SK-N-SH (cell line): ENCODE results near the gene MCM5. TPM values are rescaled to one million over a fixed set of nuclear protein-coding genes. Genes with fewer than 3 reads are reported as not detected.
A peak's percentile ranks its signal among the peaks of the same experiment; 100 is the strongest.

Experiments used
- CTCF ChIA-PET: fragments of 300-600, 350-600 bp; formaldehyde crosslinking; extraction: SDS; loops from one replicate; lab custom pipeline; 2021; lab: Yijun Ruan, JAX
- POLR2A ChIA-PET: fragments of 350-600 bp; sonication (Branson Sonifier 250); formaldehyde crosslinking; extraction: SDS; loops from one replicate; lab custom pipeline; 2020; ENCODE audit warnings: antibody characterized with exemption, inconsistent platforms; lab: Yijun Ruan, JAX
- DNase-seq: peaks from one replicate; pipeline ENCODE4 v3.0.0; 2012
- H2AFZ ChIP-seq: fragments of 200-600 bp; sonication (generic); 2 replicates; pipeline ENCODE4 v1.8.1; 2016; ENCODE audit warnings: antibody characterized with exemption, mild to moderate bottlenecking, low read depth
- H3F3A ChIP-seq: fragments of 200-600 bp; sonication (generic); replicated peaks from 2 replicates; pipeline ENCODE3; 2016; ENCODE audit warnings: antibody characterized with exemption, mild to moderate bottlenecking; ENCODE audit not compliant: insufficient read depth
- H3K27ac ChIP-seq, 2 experiments: fragments of 200-500 bp in 1 of 2; fragments of 200-600 bp in 1 of 2; sonication (Bioruptor generic) in 1 of 2; sonication (generic), shearing (Covaris generic) in 1 of 2; 2 replicates each; pipeline versions ENCODE4 v1.5.1 to v1.6.1; 2014 to 2016; ENCODE audit warnings: low read depth in 2 of 2, inconsistent platforms in 1 of 2, low read length in 1 of 2, mild to moderate bottlenecking in 1 of 2, mixed read lengths in 1 of 2
- H3K27me3 ChIP-seq: fragments of 200-600 bp; sonication (generic), shearing (Covaris generic); 2 replicates; pipeline ENCODE4 v1.6.1; 2016; ENCODE audit warnings: mixed run types; ENCODE audit not compliant: insufficient read depth
- H3K36me3 ChIP-seq, 2 experiments: fragments of 200-500 bp in 1 of 2; fragments of 200-600 bp in 1 of 2; sonication (Bioruptor generic) in 1 of 2; sonication (generic) in 1 of 2; replicated peaks in 1 of 2; 2 replicates each; pipeline versions ENCODE3 to v1.5.1; 2014 to 2016; ENCODE audit warnings: low read length in 1 of 2, mild to moderate bottlenecking in 1 of 2; ENCODE audit not compliant: insufficient read depth in 2 of 2, control insufficient read depth in 1 of 2
- H3K4me1 ChIP-seq, 2 experiments: fragments of 200-500 bp in 1 of 2; fragments of 200-600 bp in 1 of 2; sonication (Bioruptor generic) in 1 of 2; sonication (generic), shearing (Covaris generic) in 1 of 2; 2 replicates each; pipeline versions ENCODE4 v1.5.1 to v1.6.1; 2014 to 2016; ENCODE audit warnings: low read depth in 1 of 2, low read length in 1 of 2, mixed run types in 1 of 2; ENCODE audit not compliant: insufficient read depth in 2 of 2, control insufficient read depth in 1 of 2
- H3K4me2 ChIP-seq: fragments of 200-600 bp; sonication (generic), shearing (Covaris generic); 2 replicates; pipeline ENCODE4 v1.6.1; 2017; ENCODE audit warnings: mixed run types
- H3K4me3 ChIP-seq, 2 experiments: fragments of 200-500 bp in 1 of 2; fragments of 200-600 bp in 1 of 2; sonication (Bioruptor generic) in 1 of 2; sonication (generic), shearing (Covaris generic) in 1 of 2; 2 replicates each; pipeline versions ENCODE4 v1.5.1 to v1.8.1; 2014 to 2016; ENCODE audit warnings: low read depth in 2 of 2, inconsistent platforms in 1 of 2, low read length in 1 of 2, mild to moderate bottlenecking in 1 of 2, mixed read lengths in 1 of 2, moderate library complexity in 1 of 2
- H3K79me2 ChIP-seq: fragments of 200-600 bp; sonication (generic); 2 replicates; pipeline ENCODE4 v1.8.1; 2017; ENCODE audit warnings: mild to moderate bottlenecking; ENCODE audit not compliant: insufficient read depth
- H3K9ac ChIP-seq: fragments of 200-600 bp; sonication (generic); 2 replicates; pipeline ENCODE4 v1.6.1; 2017; ENCODE audit warnings: mixed run types
- H3K9me2 ChIP-seq: fragments of 200-600 bp; sonication (generic); 2 replicates; pipeline ENCODE4 v1.6.1; 2017; ENCODE audit warnings: mixed run types
- H3K9me3 ChIP-seq: fragments of 200-600 bp; sonication (generic); 2 replicates; pipeline ENCODE4 v1.6.1; 2017; ENCODE audit warnings: mixed run types, mild to moderate bottlenecking, moderate library complexity
- H4K20me1 ChIP-seq: fragments of 200-600 bp; sonication (generic); 2 replicates; pipeline ENCODE4 v1.6.1; 2017; ENCODE audit warnings: mild to moderate bottlenecking, mixed run types; ENCODE audit not compliant: insufficient read depth
- EP300 ChIP-seq, 2 experiments: IDR thresholded peaks; 2 replicates each; pipeline versions ENCODE4 v1.4.0 to v1.6.1; 2012; ENCODE audit warnings: borderline replicate concordance in 1 of 2, low read depth in 1 of 2, low read length in 1 of 2
- FOXJ3 ChIP-seq: sonication (generic); formaldehyde crosslinking; IDR thresholded peaks from 2 replicates; pipeline ENCODE4 v1.5.1; 2020; ENCODE audit warnings: mild to moderate bottlenecking, missing genetic modification reagents
- GATA2 ChIP-seq: sonication (generic); formaldehyde crosslinking; IDR thresholded peaks from 2 replicates; pipeline ENCODE4 v1.5.0; 2020; ENCODE audit warnings: mild to moderate bottlenecking, missing genetic modification reagents
- MAX ChIP-seq: IDR thresholded peaks from 2 replicates; pipeline ENCODE4 v1.4.0; 2012; ENCODE audit warnings: low read depth
- NFIC ChIP-seq: IDR thresholded peaks from 2 replicates; pipeline ENCODE4 v1.4.0; 2012; ENCODE audit warnings: borderline replicate concordance
- NRF1 ChIP-seq: IDR thresholded peaks from 2 replicates; pipeline ENCODE4 v1.6.1; 2012; ENCODE audit warnings: low read depth, mild to moderate bottlenecking, low read length
- RCOR1 ChIP-seq: fragments of 150-350 bp; IDR thresholded peaks from 2 replicates; pipeline ENCODE4 v1.6.1; 2017; ENCODE audit warnings: antibody characterized with exemption, low read length
- SIN3A ChIP-seq: IDR thresholded peaks from 2 replicates; pipeline ENCODE4 v1.6.1; 2012; ENCODE audit warnings: low read depth, mild to moderate bottlenecking, low read length, moderate library complexity, borderline replicate concordance
- TCF12 ChIP-seq: IDR thresholded peaks from 2 replicates; pipeline ENCODE4 v1.4.0; 2012
- USF1 ChIP-seq: IDR thresholded peaks from 2 replicates; pipeline ENCODE4 v1.4.0; 2012; ENCODE audit warnings: low read depth, borderline replicate concordance
- WGBS: methylation state at CpG from one replicate; pipeline ENCODE4 v1.1.6; 2017; ENCODE audit warnings: low lambda C conversion rate; 5-methylcytosine and 5-hydroxymethylcytosine counted together
- polyA plus RNA-seq, 3 experiments: library from polyadenylated mRNA; depleted of rRNA; stranded (reverse); fragments of >200 nt; gene quantifications; 2 replicates each; pipeline ENCODE4 v1.2.3, GENCODE V29; 2012
- TF ChIP-seq, protein P1 (sequence below): fragments of 150-350 bp; IDR thresholded peaks from 2 replicates; pipeline ENCODE4 v1.6.1; 2016; ENCODE audit warnings: mild to moderate bottlenecking, low read depth, low read length
- TF ChIP-seq, protein P2 (sequence below): fragments of 150-350 bp; IDR thresholded peaks from 2 replicates; pipeline ENCODE4 v1.6.1; 2017; ENCODE audit warnings: antibody characterized with exemption, low read length, low read depth, borderline replicate concordance
- TF ChIP-seq, protein P3 (sequence below): IDR thresholded peaks from 2 replicates; pipeline ENCODE4; 2012

Gene MCM5
- polyA plus RNA-seq, 1 of the 3 experiments (the other 2 are of a cell fraction): 42.9 TPM

DNA sequence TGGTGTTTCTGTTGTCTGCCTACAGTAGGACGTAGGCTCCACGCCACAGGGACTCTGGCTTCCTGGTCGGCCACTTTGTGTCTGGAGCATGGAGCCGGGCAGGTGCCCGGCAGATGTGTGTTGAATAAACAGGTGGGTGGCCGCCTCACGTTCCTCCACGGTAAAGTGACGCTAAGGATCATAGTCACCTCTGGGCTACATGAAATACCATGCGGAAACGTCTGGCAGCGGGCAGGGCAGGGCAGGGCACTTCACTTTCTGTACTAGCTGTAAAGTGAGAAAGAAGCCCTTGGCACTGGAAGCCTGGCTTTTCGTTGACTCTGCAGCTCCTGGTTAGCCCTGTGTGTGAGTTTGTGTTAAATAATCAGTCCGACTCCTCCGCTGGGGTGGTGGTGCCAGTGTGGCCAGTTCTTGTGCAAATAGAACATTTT lies 52.4 kb downstream of the MCM5 start:
- H3K9ac ChIP-seq: no peak overlapping the region
- no peaks in the 10 kb centered on the region for H3F3A ChIP-seq
- no peaks in the 10 kb centered on the region for H3K27me3 ChIP-seq
- no peaks in the 10 kb centered on the region for H3K9me3 ChIP-seq
- no peak overlapping the region for H3K4me2 ChIP-seq
- TF ChIP-seq, protein P1, sequence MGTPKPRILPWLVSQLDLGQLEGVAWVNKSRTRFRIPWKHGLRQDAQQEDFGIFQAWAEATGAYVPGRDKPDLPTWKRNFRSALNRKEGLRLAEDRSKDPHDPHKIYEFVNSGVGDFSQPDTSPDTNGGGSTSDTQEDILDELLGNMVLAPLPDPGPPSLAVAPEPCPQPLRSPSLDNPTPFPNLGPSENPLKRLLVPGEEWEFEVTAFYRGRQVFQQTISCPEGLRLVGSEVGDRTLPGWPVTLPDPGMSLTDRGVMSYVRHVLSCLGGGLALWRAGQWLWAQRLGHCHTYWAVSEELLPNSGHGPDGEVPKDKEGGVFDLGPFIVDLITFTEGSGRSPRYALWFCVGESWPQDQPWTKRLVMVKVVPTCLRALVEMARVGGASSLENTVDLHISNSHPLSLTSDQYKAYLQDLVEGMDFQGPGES: no peak
- TF ChIP-seq, protein P2, sequence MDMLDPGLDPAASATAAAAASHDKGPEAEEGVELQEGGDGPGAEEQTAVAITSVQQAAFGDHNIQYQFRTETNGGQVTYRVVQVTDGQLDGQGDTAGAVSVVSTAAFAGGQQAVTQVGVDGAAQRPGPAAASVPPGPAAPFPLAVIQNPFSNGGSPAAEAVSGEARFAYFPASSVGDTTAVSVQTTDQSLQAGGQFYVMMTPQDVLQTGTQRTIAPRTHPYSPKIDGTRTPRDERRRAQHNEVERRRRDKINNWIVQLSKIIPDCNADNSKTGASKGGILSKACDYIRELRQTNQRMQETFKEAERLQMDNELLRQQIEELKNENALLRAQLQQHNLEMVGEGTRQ: no peak
- TF ChIP-seq, all 33 proteins: peak for 0
- Histone ChIP-seq H3K27ac (no peak overlapping the region; a peak in 1 of 4 replicates), H2AFZ (no peak overlapping the region), H3K9me2 (no peaks in the 10 kb centered on the region), H3K4me3 (no peak overlapping the region), H4K20me1 (no peaks in the 10 kb centered on the region), H3K4me1 (peaks cover 0 to 28% of the 10 kb centered on the region in 2 experiments; a peak in 1 of 4 replicates), H3K36me3 (no peaks in the 10 kb centered on the region), H3K79me2 (no peaks in the 10 kb centered on the region)
- WGBS: 92% methylated on average over 15 of the region's 15 CpGs
- no peak for DNase-seq
- ChIA-PET CTCF (interaction anchor here (1.0 to 1.1 kb wide), 3 partner anchors 22 to 131 kb away, joined by 4 to 6 read pairs (median 5); no protein-coding TSS in a partner anchor), POLR2A (no interaction called here)

DNA sequence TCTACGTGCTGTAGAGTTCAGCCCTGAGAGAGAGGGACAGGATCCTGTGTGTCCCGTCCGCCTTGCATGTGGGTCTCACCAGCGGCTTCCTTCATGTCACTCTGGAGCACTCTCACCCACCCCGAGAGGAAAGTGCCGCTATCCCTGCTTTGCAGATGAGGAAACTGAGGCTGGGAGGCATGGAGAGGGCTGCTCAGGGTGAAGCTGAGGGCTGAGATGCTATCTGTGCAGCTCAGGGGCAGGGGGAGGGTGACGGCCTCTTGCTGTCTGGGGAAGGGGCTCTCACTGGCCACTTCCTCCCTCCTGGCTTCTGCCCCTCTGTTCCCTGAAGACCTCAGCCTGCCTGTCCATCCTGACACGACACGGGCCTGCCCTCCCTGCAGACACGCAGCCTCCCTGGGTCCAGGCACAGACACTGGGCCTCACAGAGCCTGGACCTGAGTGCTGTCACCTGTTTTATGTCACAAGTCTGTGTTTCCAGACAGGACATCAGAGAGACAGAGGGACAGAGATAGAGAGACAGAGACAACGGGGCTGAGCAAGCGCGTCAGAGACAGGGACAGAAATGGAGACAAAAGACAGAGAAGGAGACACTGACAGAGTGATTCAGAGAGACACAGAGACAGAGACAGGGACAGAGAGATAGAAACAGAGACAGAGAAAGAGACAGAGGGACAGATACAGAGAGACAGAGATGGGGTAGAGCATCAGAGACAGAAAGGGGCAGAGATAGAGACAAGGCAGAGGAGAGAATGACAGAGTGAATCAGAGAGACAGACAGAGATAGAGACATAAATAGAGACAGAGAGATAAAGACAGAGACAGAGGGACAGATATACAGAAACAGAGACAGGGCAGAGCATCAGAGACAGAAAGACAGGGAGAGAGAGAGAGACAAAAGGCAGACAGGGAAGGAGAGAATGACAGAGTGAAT lies 53.1 kb downstream of the MCM5 start:
- POLR2A ChIA-PET: interaction anchor here (0.6 kb wide), 1 partner anchor 22 kb away, joined by 3 read pairs; no protein-coding TSS in a partner anchor

More for the DNA sequence above, 53.1 kb downstream of the MCM5 start:
- TF ChIP-seq MAX: no peak
- TF ChIP-seq TCF12: no peak
- no peak for TF ChIP-seq NRF1
- TF ChIP-seq, protein P3, sequence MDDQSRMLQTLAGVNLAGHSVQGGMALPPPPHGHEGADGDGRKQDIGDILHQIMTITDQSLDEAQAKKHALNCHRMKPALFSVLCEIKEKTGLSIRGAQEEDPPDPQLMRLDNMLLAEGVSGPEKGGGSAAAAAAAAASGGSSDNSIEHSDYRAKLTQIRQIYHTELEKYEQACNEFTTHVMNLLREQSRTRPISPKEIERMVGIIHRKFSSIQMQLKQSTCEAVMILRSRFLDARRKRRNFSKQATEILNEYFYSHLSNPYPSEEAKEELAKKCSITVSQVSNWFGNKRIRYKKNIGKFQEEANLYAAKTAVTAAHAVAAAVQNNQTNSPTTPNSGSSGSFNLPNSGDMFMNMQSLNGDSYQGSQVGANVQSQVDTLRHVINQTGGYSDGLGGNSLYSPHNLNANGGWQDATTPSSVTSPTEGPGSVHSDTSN: no peak
- no peak for TF ChIP-seq SIN3A
- no peak for TF ChIP-seq USF1
- no peak for TF ChIP-seq NFIC
- 0 out of 4 replicates have a peak, but pooled peaks of 1 of the 2 experiments have one; percentile 28 for TF ChIP-seq EP300 (IDR thresholded peaks at IDR 0.05; ENCODE audit: borderline replicate concordance in 1 of 2, low read depth in 1 of 2, low read length in 1 of 2)
- TF ChIP-seq RCOR1: no peak
- TF ChIP-seq FOXJ3: peak; percentile 68
- TF ChIP-seq GATA2 (CRISPR knock-in tag): peak; percentile 35
- Histone ChIP-seq H3K4me1 (peaks cover 0 to 28% of the 10 kb centered on the region in 2 experiments; a peak in 2 of 4 replicates), H3K27me3 (no peaks in the 10 kb centered on the region), H3K4me3 (no peak overlapping the region), H3K9me3 (no peaks in the 10 kb centered on the region), H3K36me3 (no peaks in the 10 kb centered on the region), H2AFZ (no peak overlapping the region), H3K4me2 (no peak overlapping the region), H4K20me1 (no peaks in the 10 kb centered on the region), H3K27ac (peak overlapping the region in 1 of 2 experiments; percentile 23; a peak in 1 of 4 replicates), H3K9ac (no peak overlapping the region), H3K79me2 (no peaks in the 10 kb centered on the region), H3F3A (peaks cover 3% of the 10 kb centered on the region), H3K9me2 (no peaks in the 10 kb centered on the region)
- CTCF ChIA-PET: interaction anchor here (1.0 to 1.1 kb wide), 4 partner anchors 11 to 131 kb away, joined by 3 to 6 read pairs (median 4); no protein-coding TSS in a partner anchor
- peak; percentile 64 for DNase-seq
- WGBS: 78% methylated on average over 13 of the region's 13 CpGs
